ENCODE results near the gene RRP1B. TPM values are rescaled to one million over a fixed set of nuclear protein-coding genes. Genes with fewer than 3 reads are reported as not detected.
"Not testable (repeated sequence)": the region's sequence is repeated elsewhere in the genome, so short reads cannot be mapped to it uniquely, and the experiment has no call there.

RRP1B gene
- total and polyA plus RNA-seq, 5 donors from 2014 or later = 26.2 to 37.7 (median 28.7) TPM

- no peaks in the 10 kb centered on the region for H3K27me3 Mint-ChIP-seq
- peaks cover 7 to 13% (median 8%) of the 10 kb centered on the region in 4 donors for H3K4me1 Mint-ChIP-seq
- Histone ChIP-seq H3K9me3 (ENCODE audit: control insufficient read depth in 2 of 2, low read length in 2 of 2) (no peaks in the 10 kb centered on the region), H3K36me3 (ENCODE audit: control insufficient read depth, insufficient read depth, low read length) (peaks cover 82% of the 10 kb centered on the region), H3K27ac (ENCODE audit: insufficient read depth, low read length, poor library complexity, severe bottlenecking) (no peak overlapping the region), H3K4me3 (ENCODE audit: low read depth, low read length) (no peak overlapping the region), H3K4me1 (ENCODE audit: control insufficient read depth, insufficient read depth, low read length, poor library complexity, severe bottlenecking) (no peaks in the 10 kb centered on the region), H3K27me3 (ENCODE audit: control insufficient read depth, insufficient read depth, low read length) (no peaks in the 10 kb centered on the region)
- DNase-seq = no peak
- H3K4me3 Mint-ChIP-seq = no peak overlapping the region
- peak overlapping the region in 1 of 3 donors; percentile 5 for H3K27ac Mint-ChIP-seq
- H3K36me3 Mint-ChIP-seq = peaks cover 40% of the 10 kb centered on the region
- ATAC-seq (ENCODE audit: low read depth in 2 of 2) = no peak
- no peaks in the 10 kb centered on the region for H3K9me3 Mint-ChIP-seq
These were observed 20.6 kb downstream of the RRP1B start for GRCh38 chr21:43679951-43680350.

GRCh38 chr21:43680421-43680820, 21.1 kb downstream of the RRP1B start:
- not testable (repeated sequence) for H3K4me3 Mint-ChIP-seq, H3K9me3 Mint-ChIP-seq
- H3K36me3 ChIP-seq (ENCODE audit: control insufficient read depth, insufficient read depth, low read length) = peaks cover 82% of the 10 kb centered on the region

GRCh38 chr21:43681650-43682049, 22.3 kb downstream of the RRP1B start:
- H3K27ac ChIP-seq (ENCODE audit: insufficient read depth, low read length, poor library complexity, severe bottlenecking) = no peak overlapping the region
- H3K4me3 ChIP-seq (ENCODE audit: low read depth, low read length) = no peak overlapping the region
- no peaks in the 10 kb centered on the region for H3K9me3 Mint-ChIP-seq
- ATAC-seq (ENCODE audit: low read depth in 2 of 2) (no peak), DNase-seq (no peak)
- no peak overlapping the region for H3K4me3 Mint-ChIP-seq
- no peak overlapping the region for H3K27ac Mint-ChIP-seq
- H3K4me1 ChIP-seq (ENCODE audit: control insufficient read depth, insufficient read depth, low read length, poor library complexity, severe bottlenecking) = no peaks in the 10 kb centered on the region
- H3K36me3 ChIP-seq (ENCODE audit: control insufficient read depth, insufficient read depth, low read length) = peaks cover 81% of the 10 kb centered on the region
- H3K36me3 Mint-ChIP-seq = peaks cover 45% of the 10 kb centered on the region
- H3K4me1 Mint-ChIP-seq = peaks cover 7 to 13% (median 8%) of the 10 kb centered on the region in 4 donors
- no peaks in the 10 kb centered on the region for H3K9me3 ChIP-seq (ENCODE audit: control insufficient read depth in 2 of 2, low read length in 2 of 2)
- no peaks in the 10 kb centered on the region for H3K27me3 ChIP-seq (ENCODE audit: control insufficient read depth, insufficient read depth, low read length)
- H3K27me3 Mint-ChIP-seq = no peaks in the 10 kb centered on the region

More at GRCh38 chr21:43680421-43680820, 21.1 kb downstream of the RRP1B start:
- DNase-seq; H3K27me3 Mint-ChIP-seq; ATAC-seq (ENCODE audit: low read depth in 2 of 2); H3K4me1 ChIP-seq (ENCODE audit: control insufficient read depth, insufficient read depth, low read length, poor library complexity, severe bottlenecking); H3K27me3 ChIP-seq (ENCODE audit: control insufficient read depth, insufficient read depth, low read length); H3K9me3 ChIP-seq (ENCODE audit: control insufficient read depth in 2 of 2, low read length in 2 of 2); H3K27ac Mint-ChIP-seq; H3K4me3 ChIP-seq (ENCODE audit: low read depth, low read length); H3K27ac ChIP-seq (ENCODE audit: insufficient read depth, low read length, poor library complexity, severe bottlenecking): not testable (repeated sequence)
- H3K36me3 Mint-ChIP-seq = peaks cover 40% of the 10 kb centered on the region
- H3K4me1 Mint-ChIP-seq = peaks cover 7 to 13% (median 8%) of the 10 kb centered on the region in 4 donors

- Mint-ChIP-seq H3K36me3 (peaks cover 43% of the 10 kb centered on the region), H3K9me3 (no peaks in the 10 kb centered on the region), H3K4me3 (no peak overlapping the region), H3K27me3 (no peaks in the 10 kb centered on the region), H3K4me1 (peaks cover 0 to 6% (median 6%) of the 10 kb centered on the region in 4 donors), H3K27ac (peak overlapping the region in 1 of 3 donors; percentile 32)
- ATAC-seq (ENCODE audit: low read depth in 2 of 2) (no peak), DNase-seq (peak in 1 of 3 donors; percentile 62)
- Histone ChIP-seq H3K36me3 (ENCODE audit: control insufficient read depth, insufficient read depth, low read length) (peaks cover 88% of the 10 kb centered on the region), H3K9me3 (ENCODE audit: control insufficient read depth in 2 of 2, low read length in 2 of 2) (no peaks in the 10 kb centered on the region), H3K4me3 (ENCODE audit: low read depth, low read length) (no peak overlapping the region), H3K27me3 (ENCODE audit: control insufficient read depth, insufficient read depth, low read length) (no peaks in the 10 kb centered on the region), H3K4me1 (ENCODE audit: control insufficient read depth, insufficient read depth, low read length, poor library complexity, severe bottlenecking) (no peaks in the 10 kb centered on the region), H3K27ac (ENCODE audit: insufficient read depth, low read length, poor library complexity, severe bottlenecking) (no peak overlapping the region)
These were observed 25.1 kb downstream of the RRP1B start for GRCh38 chr21:43684424-43684823.

GRCh38 chr21:43686811-43687565, 27.6 kb downstream of the RRP1B start:
- Mint-ChIP-seq H3K4me3 (no peak overlapping the region), H3K27ac (peak overlapping the region in 1 of 3 donors; percentile 75), H3K36me3 (peaks cover 42% of the 10 kb centered on the region), H3K9me3 (no peaks in the 10 kb centered on the region), H3K4me1 (peaks cover 0 to 2% (median 0%) of the 10 kb centered on the region in 4 donors), H3K27me3 (no peaks in the 10 kb centered on the region)
- Histone ChIP-seq H3K9me3 (ENCODE audit: control insufficient read depth in 2 of 2, low read length in 2 of 2) (no peaks in the 10 kb centered on the region), H3K4me3 (ENCODE audit: low read depth, low read length) (no peak overlapping the region), H3K27ac (ENCODE audit: insufficient read depth, low read length, poor library complexity, severe bottlenecking) (no peak overlapping the region), H3K36me3 (ENCODE audit: control insufficient read depth, insufficient read depth, low read length) (peaks cover 89% of the 10 kb centered on the region), H3K27me3 (ENCODE audit: control insufficient read depth, insufficient read depth, low read length) (no peaks in the 10 kb centered on the region), H3K4me1 (ENCODE audit: control insufficient read depth, insufficient read depth, low read length, poor library complexity, severe bottlenecking) (no peaks in the 10 kb centered on the region)
- DNase-seq (no peak), ATAC-seq (ENCODE audit: low read depth in 2 of 2) (no peak)

- peak overlapping the region in 1 of 3 donors; percentile 75 for H3K27ac Mint-ChIP-seq
- ATAC-seq (ENCODE audit: low read depth in 2 of 2) (no peak), DNase-seq (no peak)
- Histone ChIP-seq H3K27ac (ENCODE audit: insufficient read depth, low read length, poor library complexity, severe bottlenecking) (no peak overlapping the region), H3K9me3 (ENCODE audit: control insufficient read depth in 2 of 2, low read length in 2 of 2) (no peaks in the 10 kb centered on the region), H3K4me3 (ENCODE audit: low read depth, low read length) (no peak overlapping the region), H3K27me3 (ENCODE audit: control insufficient read depth, insufficient read depth, low read length) (no peaks in the 10 kb centered on the region), H3K36me3 (ENCODE audit: control insufficient read depth, insufficient read depth, low read length) (peaks cover 87% of the 10 kb centered on the region), H3K4me1 (ENCODE audit: control insufficient read depth, insufficient read depth, low read length, poor library complexity, severe bottlenecking) (no peaks in the 10 kb centered on the region)
- no peaks in the 10 kb centered on the region for H3K27me3 Mint-ChIP-seq
- H3K4me1 Mint-ChIP-seq = peaks cover 0 to 2% (median 0%) of the 10 kb centered on the region in 4 donors
- no peaks in the 10 kb centered on the region for H3K9me3 Mint-ChIP-seq
- H3K4me3 Mint-ChIP-seq = no peak overlapping the region
- H3K36me3 Mint-ChIP-seq = peaks cover 39% of the 10 kb centered on the region
These were observed 28.4 kb downstream of the RRP1B start for GRCh38 chr21:43687566-43688399.

GRCh38 chr21:43688906-43689305, 29.5 kb downstream of the RRP1B start:
- Histone ChIP-seq H3K9me3 (ENCODE audit: control insufficient read depth in 2 of 2, low read length in 2 of 2) (no peaks in the 10 kb centered on the region), H3K27me3 (ENCODE audit: control insufficient read depth, insufficient read depth, low read length) (no peaks in the 10 kb centered on the region), H3K4me1 (ENCODE audit: control insufficient read depth, insufficient read depth, low read length, poor library complexity, severe bottlenecking) (no peaks in the 10 kb centered on the region), H3K36me3 (ENCODE audit: control insufficient read depth, insufficient read depth, low read length) (peaks cover 86% of the 10 kb centered on the region), H3K4me3 (ENCODE audit: low read depth, low read length) (no peak overlapping the region), H3K27ac (ENCODE audit: insufficient read depth, low read length, poor library complexity, severe bottlenecking) (no peak overlapping the region)
- DNase-seq (no peak), ATAC-seq (ENCODE audit: low read depth in 2 of 2) (no peak)
- Mint-ChIP-seq H3K4me3 (no peak overlapping the region), H3K9me3 (no peaks in the 10 kb centered on the region), H3K27me3 (no peaks in the 10 kb centered on the region), H3K36me3 (peaks cover 39% of the 10 kb centered on the region), H3K27ac (no peak overlapping the region), H3K4me1 (peaks cover 0 to 2% (median 0%) of the 10 kb centered on the region in 4 donors)
